NB4 (cell line): ENCODE data around the gene HP1BP3.

Experiments used
- MYC ChIP-seq: IDR thresholded peaks from 2 replicates; pipeline ENCODE4 v1.6.1; 2011; ENCODE audit warnings: low read depth, low read length
- POLR2A ChIP-seq: IDR thresholded peaks from 2 replicates; pipeline ENCODE4 v1.6.1; 2011; ENCODE audit warnings: mild to moderate bottlenecking; ENCODE audit not compliant: insufficient read length; ENCODE audit errors: extremely low read depth

- TF ChIP-seq POLR2A (no peak), MYC (no peak)
Observed at GRCh38 chr1:20829946-20830345, 42.8 kb upstream of the HP1BP3 start.
